HCT116 (cell line): ENCODE measurements around the gene IGF2R. TPM values are rescaled to one million over a fixed set of nuclear protein-coding genes. Genes with fewer than 3 reads are reported as not detected.

Experiments used
- ATAC-seq: fragments of 200-7000 bp; cut with Tn5 transposase; 2 replicates; pipeline ENCODE4 v1.9.1; 2020; ENCODE audit warnings: mild to moderate bottlenecking, moderate library complexity
- BruUV-seq: library from RNA; stranded (reverse); fragments of 400-500 nt; replicated peaks from 2 replicates; lab custom pipeline; 2021; lab: Mats Ljungman, UMichigan
- CTCF ChIA-PET: fragments of 300-600 bp; sonication (Branson Sonifier 250); formaldehyde crosslinking; loops from one replicate; lab custom pipeline; 2021; ENCODE audit warnings: antibody characterized with exemption; lab: Charles Lee
- POLR2A ChIA-PET: fragments of 300-600, 350-600 bp; sonication (Branson Sonifier 250); formaldehyde crosslinking; loops from one replicate; lab custom pipeline; 2021; ENCODE audit warnings: antibody characterized with exemption; lab: Charles Lee
- RAD21 ChIA-PET, 2 experiments: fragments of 300-600 bp; sonication (Branson Sonifier 250); formaldehyde crosslinking; loops; one replicate each; lab custom pipeline; 2023; ENCODE audit warnings: low total read pairs in 2 of 2; ENCODE audit not compliant: uncharacterized antibody in 2 of 2, unreplicated experiment in 2 of 2, low non-redundant PET in 1 of 2; lab: Charles Lee
- DNase-seq: peaks from one replicate; pipeline ENCODE4 v3.0.0-alpha.2; 2010; ENCODE audit warnings: low read depth, low spot score
- H2AFZ ChIP-seq: fragments of 200-600 bp; shearing (Covaris generic), sonication (generic); 2 replicates; pipeline ENCODE4 v1.6.1; 2017; ENCODE audit warnings: low read depth, mixed run types, mixed read lengths, antibody characterized with exemption, low read length; ENCODE audit not compliant: poor library complexity, severe bottlenecking
- H3K27ac ChIP-seq: 2 replicates; pipeline ENCODE4 v1.5.1; 2012; ENCODE audit warnings: low read depth, low read length
- H3K27me3 ChIP-seq: fragments of 200-600 bp; sonication (generic); 2 replicates; pipeline ENCODE4 v1.6.1; 2016; ENCODE audit warnings: mixed run types, low read length, mixed read lengths; ENCODE audit not compliant: insufficient read depth
- H3K36me3 ChIP-seq, 2 experiments: fragments of 200-500 bp in 1 of 2; fragments of 200-600 bp in 1 of 2; sonication (Bioruptor generic) in 1 of 2; sonication (generic) in 1 of 2; 2 replicates each; pipeline versions ENCODE4 v1.5.1 to v1.6.1; 2014 to 2016; ENCODE audit warnings: low read length in 2 of 2, inconsistent platforms in 1 of 2, mixed read lengths in 1 of 2, mixed run types in 1 of 2; ENCODE audit not compliant: insufficient read depth in 2 of 2, control insufficient read depth in 1 of 2
- H3K4me1 ChIP-seq, 2 experiments: fragments of 200-600 bp in 1 of 2; sonication (generic) in 1 of 2; 2 replicates each; pipeline versions ENCODE4 v1.5.1 to v1.6.1; 2012 to 2017; ENCODE audit warnings: low read length in 2 of 2, inconsistent platforms in 1 of 2, mild to moderate bottlenecking in 1 of 2, mixed read lengths in 1 of 2, mixed run types in 1 of 2, moderate library complexity in 1 of 2; ENCODE audit not compliant: insufficient read depth in 2 of 2, control insufficient read depth in 1 of 2
- H3K4me2 ChIP-seq: fragments of 200-600 bp; sonication (generic); 2 replicates; pipeline ENCODE4 v1.6.1; 2017; ENCODE audit warnings: mixed run types, low read length, mixed read lengths
- H3K4me3 ChIP-seq, 2 experiments: fragments of 200-600 bp in 1 of 2; sonication (generic) in 1 of 2; replicated peaks in 1 of 2; 2 replicates each; pipeline ENCODE4 v1.5.1; 2011 to 2016; ENCODE audit warnings: low read length in 2 of 2, control low read depth in 1 of 2, low read depth in 1 of 2, mild to moderate bottlenecking in 1 of 2, mixed read lengths in 1 of 2, mixed run types in 1 of 2
- H3K79me2 ChIP-seq: fragments of 200-600 bp; sonication (generic); 2 replicates; pipeline ENCODE4 v1.6.1; 2017; ENCODE audit warnings: mild to moderate bottlenecking, mixed run types, low read length, moderate library complexity, mixed read lengths; ENCODE audit not compliant: insufficient read depth
- H3K9ac ChIP-seq: fragments of 200-600 bp; sonication (generic); 2 replicates; pipeline ENCODE4 v1.6.1; 2016; ENCODE audit warnings: low read length, mixed read lengths
- H3K9me2 ChIP-seq: fragments of 200-600 bp; sonication (generic), shearing (Covaris generic); 2 replicates; pipeline ENCODE4 v1.6.1; 2017; ENCODE audit warnings: mixed run types, mild to moderate bottlenecking, moderate library complexity; ENCODE audit not compliant: insufficient read depth
- H3K9me3 ChIP-seq, 2 experiments: fragments of 200-500 bp in 1 of 2; fragments of 200-600 bp in 1 of 2; sonication (Bioruptor generic) in 1 of 2; sonication (generic) in 1 of 2; 2 replicates each; pipeline ENCODE4 v1.6.1; 2014 to 2017; ENCODE audit warnings: low read length in 2 of 2, mixed read lengths in 2 of 2, inconsistent platforms in 1 of 2, low read depth in 1 of 2, mild to moderate bottlenecking in 1 of 2, mixed run types in 1 of 2, moderate library complexity in 1 of 2; ENCODE audit not compliant: control insufficient read depth in 1 of 2, insufficient read depth in 1 of 2
- H4K20me1 ChIP-seq: fragments of 200-600 bp; sonication (generic), shearing (Covaris generic); 2 replicates; pipeline ENCODE4 v1.6.1; 2017; ENCODE audit warnings: mixed run types, mild to moderate bottlenecking, moderate library complexity; ENCODE audit not compliant: insufficient read depth
- CEBPB ChIP-seq: IDR thresholded peaks from 2 replicates; pipeline ENCODE4 v1.6.1; 2012; ENCODE audit warnings: low read depth
- EGR1 ChIP-seq: IDR thresholded peaks from 2 replicates; pipeline ENCODE4 v1.6.1; 2012; ENCODE audit warnings: low read depth
- ELF1 ChIP-seq: IDR thresholded peaks from 2 replicates; pipeline ENCODE4 v1.6.1; 2012; ENCODE audit warnings: low read depth, borderline replicate concordance
- EZH2phosphoT487 ChIP-seq: fragments of 200-600 bp; IDR thresholded peaks from 2 replicates; pipeline ENCODE4 v1.6.1; 2018; ENCODE audit warnings: antibody characterized with exemption, borderline replicate concordance
- FOSL1 ChIP-seq: IDR thresholded peaks from 2 replicates; pipeline ENCODE4 v1.6.1; 2012; ENCODE audit warnings: low read depth
- MAX ChIP-seq: IDR thresholded peaks from 2 replicates; pipeline ENCODE4 v1.6.1; 2012
- POLR2A ChIP-seq: IDR thresholded peaks from 2 replicates; pipeline ENCODE4 v1.7.0; 2011; ENCODE audit warnings: borderline replicate concordance; ENCODE audit not compliant: insufficient read depth, insufficient read length; ENCODE audit errors: extremely low read depth
- POLR2AphosphoS5 ChIP-seq: IDR thresholded peaks from 2 replicates; pipeline ENCODE4 v1.6.1; 2011; ENCODE audit warnings: mild to moderate bottlenecking, low read depth, low read length, moderate library complexity
- RAD21 ChIP-seq: IDR thresholded peaks from 2 replicates; pipeline ENCODE4 v1.6.1; 2012; ENCODE audit warnings: low read depth, mild to moderate bottlenecking
- SIN3A ChIP-seq: IDR thresholded peaks from 2 replicates; pipeline ENCODE4 v1.6.1; 2012; ENCODE audit warnings: low read depth
- SP1 ChIP-seq: IDR thresholded peaks from 2 replicates; pipeline ENCODE4 v1.6.1; 2012; ENCODE audit warnings: low read depth
- SRF ChIP-seq: IDR thresholded peaks from 2 replicates; pipeline ENCODE4 v1.6.1; 2012; ENCODE audit warnings: low read depth
- TCF7L2 ChIP-seq: IDR thresholded peaks from 2 replicates; pipeline ENCODE4 v1.7.0; 2011; ENCODE audit warnings: borderline replicate concordance, inconsistent platforms; ENCODE audit not compliant: insufficient read depth, insufficient read length; ENCODE audit errors: extremely low read depth
- YY1 ChIP-seq: IDR thresholded peaks from 2 replicates; pipeline ENCODE4 v1.6.1; 2011; ENCODE audit warnings: low read length, low read depth, moderate library complexity, mild to moderate bottlenecking; ENCODE audit not compliant: insufficient replicate concordance; ENCODE audit errors: extremely low read depth
- ZFX ChIP-seq: fragments of 450-650 bp; IDR thresholded peaks from 2 replicates; pipeline ENCODE4 v1.6.1; 2017
- ZNF274 ChIP-seq: fragments of 200-500 bp; sonication (Bioruptor generic); IDR thresholded peaks from 2 replicates; pipeline ENCODE4 v1.6.1; 2014; ENCODE audit warnings: mild to moderate bottlenecking, low read depth, low read length, inconsistent platforms
- intact Hi-C: fragments of 100-400 bp; cut with micrococcal nuclease; formaldehyde crosslinking; loops from 2 replicates; pipeline ENCODE4 v1.10.0; 2022
- total RNA-seq: library from RNA; stranded (reverse); gene quantifications from one replicate; pipeline ENCODE4 v1.2.1, GENCODE V29; 2021; ENCODE audit not compliant: unreplicated experiment
- TF ChIP-seq, protein P1 (sequence below): IDR thresholded peaks from 2 replicates; pipeline ENCODE4 v1.6.1; 2011; ENCODE audit warnings: mild to moderate bottlenecking, low read length, moderate library complexity; ENCODE audit not compliant: insufficient replicate concordance; ENCODE audit errors: extremely low read depth
- TF ChIP-seq, protein P2 (sequence below): IDR thresholded peaks from 2 replicates; pipeline ENCODE4 v1.6.1; 2012; ENCODE audit warnings: low read depth

Gene IGF2R
- total RNA-seq, 1 experiment from 2014 or later, result 37.0 TPM

DNA sequence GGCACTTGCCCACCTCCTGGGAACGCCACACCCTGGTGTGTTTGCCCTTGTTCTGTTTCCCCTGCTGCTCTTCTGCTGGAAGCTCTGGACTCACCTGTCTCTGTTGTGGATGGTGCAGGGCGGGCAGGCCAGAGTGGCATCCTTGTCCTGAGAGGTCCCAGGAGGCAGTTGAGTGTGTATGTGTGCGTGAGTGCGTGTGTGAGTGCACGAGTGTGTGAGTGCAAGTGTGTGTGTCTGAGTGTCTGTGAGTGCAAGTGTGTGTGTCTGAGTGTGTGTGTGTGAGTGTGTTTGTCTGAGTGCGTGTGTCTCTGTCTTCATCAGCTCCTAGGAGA lies 12.2 kb downstream of the IGF2R start (continued):
- TF ChIP-seq TCF7L2 (no peak), YY1 (no peak), SRF (no peak), EGR1 (no peak), POLR2AphosphoS5 (no peak)
- TF ChIP-seq, all 23 proteins: peak for 0

DNA sequence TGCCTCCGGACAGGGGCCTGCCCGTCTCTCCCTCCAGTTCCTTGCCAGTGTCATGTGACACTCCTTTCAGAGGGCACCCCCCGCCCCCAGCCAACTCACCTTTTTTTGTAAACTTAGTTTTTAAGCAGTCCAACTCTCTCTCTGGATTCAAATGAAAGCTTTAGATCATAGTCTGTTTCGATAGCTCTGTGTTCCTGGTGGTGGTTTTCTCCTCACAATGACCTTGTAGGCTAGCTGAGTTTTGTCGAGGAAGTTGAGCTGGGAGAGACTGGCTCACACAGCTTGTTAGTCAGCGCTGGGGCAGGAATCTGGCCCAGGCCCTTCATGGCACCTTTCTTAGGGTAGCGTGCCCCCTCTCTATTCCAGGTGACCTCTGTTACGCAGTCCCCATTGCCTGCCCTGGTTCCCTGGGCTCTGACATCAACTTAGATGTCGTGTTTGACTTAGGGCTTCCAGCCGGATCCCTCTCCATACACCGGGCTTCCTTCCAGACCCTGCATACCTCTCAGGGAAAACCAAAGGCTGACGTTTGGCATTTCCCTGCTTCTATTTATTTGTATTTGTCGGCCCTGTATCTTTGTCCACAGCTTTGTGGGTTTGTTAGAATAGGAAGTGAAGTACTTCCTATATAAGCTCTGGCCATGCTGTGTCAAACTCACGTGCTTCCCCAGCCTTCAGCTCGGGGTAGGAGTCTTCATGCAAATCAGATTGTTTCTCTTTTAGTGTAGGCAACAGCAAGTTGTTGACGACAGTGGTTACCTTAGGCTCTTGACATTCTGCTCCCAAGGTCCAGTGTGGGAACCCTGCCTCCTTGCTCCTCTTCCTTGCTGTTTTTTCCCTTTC lies 12.7 kb downstream of the IGF2R start:
- CTCF ChIA-PET, result no interaction called here
- POLR2A ChIA-PET, result no interaction called here
- TF ChIP-seq MAX (no peak), TCF7L2 (no peak), FOSL1 (no peak), EGR1 (no peak), EZH2phosphoT487 (no peak), SRF (no peak), YY1 (no peak), ZNF274 (no peak), SIN3A (no peak), RAD21 (no peak), ZFX (no peak), SP1 (no peak), ELF1 (no peak), CEBPB (no peak), POLR2A (no peak)
- TF ChIP-seq, protein P1, sequence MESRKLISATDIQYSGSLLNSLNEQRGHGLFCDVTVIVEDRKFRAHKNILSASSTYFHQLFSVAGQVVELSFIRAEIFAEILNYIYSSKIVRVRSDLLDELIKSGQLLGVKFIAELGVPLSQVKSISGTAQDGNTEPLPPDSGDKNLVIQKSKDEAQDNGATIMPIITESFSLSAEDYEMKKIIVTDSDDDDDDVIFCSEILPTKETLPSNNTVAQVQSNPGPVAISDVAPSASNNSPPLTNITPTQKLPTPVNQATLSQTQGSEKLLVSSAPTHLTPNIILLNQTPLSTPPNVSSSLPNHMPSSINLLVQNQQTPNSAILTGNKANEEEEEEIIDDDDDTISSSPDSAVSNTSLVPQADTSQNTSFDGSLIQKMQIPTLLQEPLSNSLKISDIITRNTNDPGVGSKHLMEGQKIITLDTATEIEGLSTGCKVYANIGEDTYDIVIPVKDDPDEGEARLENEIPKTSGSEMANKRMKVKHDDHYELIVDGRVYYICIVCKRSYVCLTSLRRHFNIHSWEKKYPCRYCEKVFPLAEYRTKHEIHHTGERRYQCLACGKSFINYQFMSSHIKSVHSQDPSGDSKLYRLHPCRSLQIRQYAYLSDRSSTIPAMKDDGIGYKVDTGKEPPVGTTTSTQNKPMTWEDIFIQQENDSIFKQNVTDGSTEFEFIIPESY, result no peak
- TF ChIP-seq, protein P2, sequence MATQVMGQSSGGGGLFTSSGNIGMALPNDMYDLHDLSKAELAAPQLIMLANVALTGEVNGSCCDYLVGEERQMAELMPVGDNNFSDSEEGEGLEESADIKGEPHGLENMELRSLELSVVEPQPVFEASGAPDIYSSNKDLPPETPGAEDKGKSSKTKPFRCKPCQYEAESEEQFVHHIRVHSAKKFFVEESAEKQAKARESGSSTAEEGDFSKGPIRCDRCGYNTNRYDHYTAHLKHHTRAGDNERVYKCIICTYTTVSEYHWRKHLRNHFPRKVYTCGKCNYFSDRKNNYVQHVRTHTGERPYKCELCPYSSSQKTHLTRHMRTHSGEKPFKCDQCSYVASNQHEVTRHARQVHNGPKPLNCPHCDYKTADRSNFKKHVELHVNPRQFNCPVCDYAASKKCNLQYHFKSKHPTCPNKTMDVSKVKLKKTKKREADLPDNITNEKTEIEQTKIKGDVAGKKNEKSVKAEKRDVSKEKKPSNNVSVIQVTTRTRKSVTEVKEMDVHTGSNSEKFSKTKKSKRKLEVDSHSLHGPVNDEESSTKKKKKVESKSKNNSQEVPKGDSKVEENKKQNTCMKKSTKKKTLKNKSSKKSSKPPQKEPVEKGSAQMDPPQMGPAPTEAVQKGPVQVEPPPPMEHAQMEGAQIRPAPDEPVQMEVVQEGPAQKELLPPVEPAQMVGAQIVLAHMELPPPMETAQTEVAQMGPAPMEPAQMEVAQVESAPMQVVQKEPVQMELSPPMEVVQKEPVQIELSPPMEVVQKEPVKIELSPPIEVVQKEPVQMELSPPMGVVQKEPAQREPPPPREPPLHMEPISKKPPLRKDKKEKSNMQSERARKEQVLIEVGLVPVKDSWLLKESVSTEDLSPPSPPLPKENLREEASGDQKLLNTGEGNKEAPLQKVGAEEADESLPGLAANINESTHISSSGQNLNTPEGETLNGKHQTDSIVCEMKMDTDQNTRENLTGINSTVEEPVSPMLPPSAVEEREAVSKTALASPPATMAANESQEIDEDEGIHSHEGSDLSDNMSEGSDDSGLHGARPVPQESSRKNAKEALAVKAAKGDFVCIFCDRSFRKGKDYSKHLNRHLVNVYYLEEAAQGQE, result no peak

More for the DNA sequence above, 12.7 kb downstream of the IGF2R start:
- H2AFZ ChIP-seq, result no peak overlapping the region
- peaks cover 0 to 9% of the 10 kb centered on the region in 2 experiments; a peak in 1 of 4 replicates for H3K4me1 ChIP-seq
- intact Hi-C loops, result no loop called here
- no peaks in the 10 kb centered on the region for H3K9me3 ChIP-seq
- RAD21 ChIA-PET, result no interaction called here
- H3K36me3 ChIP-seq, result no peaks in the 10 kb centered on the region
- BruUV-seq, result no TSS peak
- ATAC-seq, result no peak
- no peaks in the 10 kb centered on the region for H3K27me3 ChIP-seq
- H3K27ac ChIP-seq, result no peak overlapping the region
- H3K4me2 ChIP-seq, result no peak overlapping the region
- H4K20me1 ChIP-seq, result no peaks in the 10 kb centered on the region
- no peak overlapping the region for H3K9ac ChIP-seq
- no peak overlapping the region for H3K4me3 ChIP-seq
- no peaks in the 10 kb centered on the region for H3K9me2 ChIP-seq
- no peak for DNase-seq
- H3K79me2 ChIP-seq, result peaks cover 72% of the 10 kb centered on the region
